Ascending aorta (tissue), 2 donors: ENCODE results near the gene TMED10. TPM values are rescaled to one million over a fixed set of nuclear protein-coding genes. Genes with fewer than 3 reads are reported as not detected.

ENCODE experiments used
- DNase-seq, 2 donors: peaks; one replicate each; pipeline ENCODE4 v3.0.0-alpha.2; 2019; ENCODE audit warnings: low spot score in 2 of 2
- H3K27ac ChIP-seq, 2 donors: fragments of 200-600 bp; sonication (generic); one replicate each; pipeline ENCODE4 v1.5.1; 2016 to 2017; ENCODE audit warnings: mild to moderate bottlenecking in 1 of 2
- H3K27me3 ChIP-seq: fragments of 200-600 bp; sonication (generic); one replicate; pipeline ENCODE4 v1.5.1; 2017
- H3K36me3 ChIP-seq, 2 donors: fragments of 200-600 bp; sonication (generic); one replicate each; pipeline ENCODE4 v1.5.1; 2016
- H3K4me1 ChIP-seq, 2 donors: fragments of 200-600 bp; sonication (generic); one replicate each; pipeline ENCODE4 v1.5.1; 2016 to 2017; ENCODE audit warnings: mild to moderate bottlenecking in 1 of 2
- H3K4me3 ChIP-seq, 2 donors: fragments of 200-600 bp; sonication (generic); one replicate each; pipeline ENCODE4 v1.5.1; 2016 to 2017; ENCODE audit warnings: mild to moderate bottlenecking in 1 of 2
- H3K9me3 ChIP-seq, 2 donors: fragments of 200-600 bp; sonication (generic); one replicate each; pipeline ENCODE4 v1.5.1; 2016
- intact Hi-C: fragments of 100-400 bp; cut with DNase I; formaldehyde crosslinking; loops from one replicate; pipeline ENCODE4 v1.15.1; 2023
- total RNA-seq: library from RNA; depleted of rRNA; stranded (reverse); fragments of >200 nt; gene quantifications from one replicate; pipeline ENCODE4 v1.1.0, GENCODE V29; 2016
- TF ChIP-seq, protein P1 (sequence below), 3 experiments: fragments of 200-600 bp in 2 of 3; fragments of 450-650 bp in 1 of 3; sonication (generic) in 2 of 3; IDR thresholded peaks; one replicate each; pipeline ENCODE4 v1.5.1; 2016 to 2019; ENCODE audit warnings: antibody characterized with exemption in 3 of 3, mild to moderate bottlenecking in 1 of 3, moderate library complexity in 1 of 3

TMED10 gene
- total RNA-seq, 1 donor from 2014 or later: 190 TPM

- intact Hi-C loops: no loop called here
- no peaks in the 10 kb centered on the region for H3K9me3 ChIP-seq
- TF ChIP-seq, protein P1, sequence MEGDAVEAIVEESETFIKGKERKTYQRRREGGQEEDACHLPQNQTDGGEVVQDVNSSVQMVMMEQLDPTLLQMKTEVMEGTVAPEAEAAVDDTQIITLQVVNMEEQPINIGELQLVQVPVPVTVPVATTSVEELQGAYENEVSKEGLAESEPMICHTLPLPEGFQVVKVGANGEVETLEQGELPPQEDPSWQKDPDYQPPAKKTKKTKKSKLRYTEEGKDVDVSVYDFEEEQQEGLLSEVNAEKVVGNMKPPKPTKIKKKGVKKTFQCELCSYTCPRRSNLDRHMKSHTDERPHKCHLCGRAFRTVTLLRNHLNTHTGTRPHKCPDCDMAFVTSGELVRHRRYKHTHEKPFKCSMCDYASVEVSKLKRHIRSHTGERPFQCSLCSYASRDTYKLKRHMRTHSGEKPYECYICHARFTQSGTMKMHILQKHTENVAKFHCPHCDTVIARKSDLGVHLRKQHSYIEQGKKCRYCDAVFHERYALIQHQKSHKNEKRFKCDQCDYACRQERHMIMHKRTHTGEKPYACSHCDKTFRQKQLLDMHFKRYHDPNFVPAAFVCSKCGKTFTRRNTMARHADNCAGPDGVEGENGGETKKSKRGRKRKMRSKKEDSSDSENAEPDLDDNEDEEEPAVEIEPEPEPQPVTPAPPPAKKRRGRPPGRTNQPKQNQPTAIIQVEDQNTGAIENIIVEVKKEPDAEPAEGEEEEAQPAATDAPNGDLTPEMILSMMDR (IDR thresholded peaks at IDR 0.05): no peak
- no peak for DNase-seq
- no peak overlapping the region for H3K27ac ChIP-seq
- H3K27me3 ChIP-seq: no peaks in the 10 kb centered on the region
- no peaks in the 10 kb centered on the region for H3K36me3 ChIP-seq
- H3K4me3 ChIP-seq: no peak overlapping the region
- no peaks in the 10 kb centered on the region for H3K4me1 ChIP-seq
Measured at GRCh38 chr14:75213172-75213571, 36.8 kb upstream of the TMED10 start.

DNA sequence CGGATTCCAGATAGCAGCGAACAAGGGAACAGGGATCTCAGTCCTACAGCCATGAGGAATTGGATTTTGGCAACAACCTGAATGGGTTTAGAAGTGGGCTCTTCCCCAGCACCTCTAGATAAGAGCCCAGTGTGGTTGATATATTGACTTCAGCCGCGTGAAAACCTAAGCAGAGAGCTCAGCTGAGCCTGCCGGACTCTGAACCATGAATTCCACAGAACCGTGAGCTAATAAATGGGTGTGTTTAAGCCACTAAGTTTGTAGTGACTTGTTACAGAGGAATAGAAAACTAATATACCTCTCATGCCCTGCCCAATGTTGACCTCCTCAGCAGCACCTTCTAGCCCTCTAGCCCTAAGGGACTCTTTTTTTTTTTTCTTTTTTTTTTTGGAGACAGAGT is 32.4 kb upstream of the TMED10 start:
- no peak overlapping the region for H3K4me3 ChIP-seq
- TF ChIP-seq, protein P1 (IDR thresholded peaks at IDR 0.05): no peak
- no peaks in the 10 kb centered on the region for H3K36me3 ChIP-seq
- H3K4me1 ChIP-seq: no peaks in the 10 kb centered on the region
- no peak for DNase-seq
- H3K27ac ChIP-seq: no peak overlapping the region
- no peaks in the 10 kb centered on the region for H3K27me3 ChIP-seq
- intact Hi-C loops: no loop called here
- no peaks in the 10 kb centered on the region for H3K9me3 ChIP-seq

DNA sequence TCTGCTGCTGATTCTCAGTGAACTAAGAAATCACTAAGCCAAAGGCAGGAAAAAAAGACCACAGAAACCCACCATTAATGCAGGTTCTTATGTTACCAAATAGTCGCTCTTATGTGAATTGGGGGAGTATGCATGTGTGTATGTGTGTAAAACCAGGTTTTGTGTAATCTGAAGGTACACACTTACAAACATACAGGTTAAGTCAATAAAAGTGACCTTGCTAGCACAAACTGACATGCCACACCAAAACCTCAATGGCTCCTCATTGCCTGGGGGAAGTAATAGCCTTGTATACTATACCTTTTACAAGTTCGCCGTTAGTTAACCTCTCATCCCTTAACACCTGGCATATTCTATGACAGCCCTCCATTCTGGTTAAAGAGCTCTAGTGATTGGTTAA is 29.8 kb upstream of the TMED10 start:
- intact Hi-C loops: no loop called here
- Histone ChIP-seq H3K36me3 (no peaks in the 10 kb centered on the region), H3K27me3 (no peaks in the 10 kb centered on the region), H3K4me1 (no peaks in the 10 kb centered on the region), H3K27ac (no peak overlapping the region), H3K4me3 (no peak overlapping the region), H3K9me3 (no peaks in the 10 kb centered on the region)
- TF ChIP-seq, protein P1 (IDR thresholded peaks at IDR 0.05): no peak
- no peak for DNase-seq

DNA sequence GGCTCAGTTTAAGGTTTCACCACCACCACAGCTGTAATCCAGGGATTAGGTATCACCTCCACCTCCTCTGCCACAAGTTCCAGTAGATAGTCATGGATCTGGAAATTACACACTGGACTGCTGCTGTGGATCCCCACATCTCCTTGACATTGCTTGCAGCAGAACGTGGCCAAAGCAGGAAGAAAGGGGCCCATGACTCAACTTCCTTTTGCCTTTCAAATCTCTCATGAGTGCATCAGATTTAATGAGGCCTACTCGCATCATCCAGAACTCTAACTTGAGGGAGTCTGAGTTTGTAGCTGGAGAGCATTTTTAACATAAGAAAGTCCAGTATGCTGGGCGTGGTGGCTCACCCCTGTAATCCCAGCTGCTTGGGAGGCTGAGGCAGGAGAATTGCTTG is 29.2 kb upstream of the TMED10 start:
- Histone ChIP-seq H3K9me3 (no peaks in the 10 kb centered on the region), H3K36me3 (no peaks in the 10 kb centered on the region), H3K27ac (no peak overlapping the region), H3K4me3 (no peak overlapping the region), H3K4me1 (no peaks in the 10 kb centered on the region), H3K27me3 (no peaks in the 10 kb centered on the region)
- TF ChIP-seq, protein P1 (IDR thresholded peaks at IDR 0.05): no peak
- intact Hi-C loops: no loop called here
- DNase-seq: no peak

- H3K27me3 ChIP-seq: no peaks in the 10 kb centered on the region
- H3K4me3 ChIP-seq: no peak overlapping the region
- no peak for DNase-seq
- H3K4me1 ChIP-seq: peaks cover 3% of the 10 kb centered on the region in 2 donors
- H3K27ac ChIP-seq: no peak overlapping the region
- no peaks in the 10 kb centered on the region for H3K9me3 ChIP-seq
- intact Hi-C loops: no loop called here
- TF ChIP-seq, protein P1 (IDR thresholded peaks at IDR 0.05): no peak
- no peaks in the 10 kb centered on the region for H3K36me3 ChIP-seq
Measured at GRCh38 chr14:75204116-75204515, 27.7 kb upstream of the TMED10 start.

DNA sequence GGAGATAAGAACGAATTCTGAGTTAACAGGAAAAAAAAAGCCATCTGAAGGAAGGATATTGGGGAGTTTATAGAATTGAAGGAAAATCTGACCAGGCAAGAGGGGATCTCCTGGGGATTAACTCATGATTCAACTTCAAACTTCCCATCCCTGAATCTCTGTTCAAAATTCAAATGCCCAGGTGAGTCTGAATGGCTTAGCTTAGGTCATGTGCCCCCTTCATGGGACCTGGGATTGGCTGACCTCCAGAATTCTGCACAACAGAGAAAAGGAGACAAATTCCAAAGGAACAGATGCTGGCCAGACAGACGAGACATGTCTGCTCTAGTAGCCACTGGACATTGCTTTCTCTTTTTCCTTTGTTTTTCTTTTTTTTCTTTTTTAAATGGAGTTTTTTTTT is 26.2 kb upstream of the TMED10 start:
- no peak overlapping the region for H3K4me3 ChIP-seq
- H3K9me3 ChIP-seq: no peaks in the 10 kb centered on the region
- no peaks in the 10 kb centered on the region for H3K27me3 ChIP-seq
- intact Hi-C loops: no loop called here
- TF ChIP-seq, protein P1 (IDR thresholded peaks at IDR 0.05): no peak
- H3K27ac ChIP-seq: no peak overlapping the region
- H3K4me1 ChIP-seq: peaks cover 10 to 11% of the 10 kb centered on the region in 2 donors
- DNase-seq: no peak
- H3K36me3 ChIP-seq: no peaks in the 10 kb centered on the region
